Epidermal melanocyte (primary cell): ENCODE data around the gene NRSN1.
"Not testable (repeated sequence)": the region's sequence is repeated elsewhere in the genome, so short reads cannot be mapped to it uniquely, and the experiment has no call there.

ENCODE experiments used
- DNase-seq: peaks from one replicate; pipeline ENCODE4 v3.0.0; 2011; ENCODE audit warnings: low spot score; ENCODE audit not compliant: insufficient read length

Gene NRSN1

DNA sequence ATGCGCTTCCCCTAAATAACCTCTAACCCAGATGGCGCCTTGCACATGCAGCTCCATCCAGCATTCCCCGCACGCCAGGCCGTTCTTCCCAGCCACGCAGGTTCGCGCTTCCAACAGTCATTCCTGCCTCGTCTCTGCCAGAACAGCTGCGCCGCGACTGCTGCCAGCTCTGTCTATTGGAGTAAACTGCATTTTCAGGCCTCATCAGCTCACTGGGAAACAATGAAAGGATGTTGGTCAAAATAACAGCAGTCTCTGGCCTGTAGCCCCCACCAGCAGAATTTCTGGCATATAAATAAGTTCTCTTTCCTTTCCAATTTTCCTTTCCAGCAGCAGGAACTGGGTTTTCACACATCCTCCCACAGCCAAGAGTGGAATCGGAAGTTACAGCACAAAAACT, 14.6 kb downstream of the NRSN1 start:
- DNase-seq, result no peak

DNA sequence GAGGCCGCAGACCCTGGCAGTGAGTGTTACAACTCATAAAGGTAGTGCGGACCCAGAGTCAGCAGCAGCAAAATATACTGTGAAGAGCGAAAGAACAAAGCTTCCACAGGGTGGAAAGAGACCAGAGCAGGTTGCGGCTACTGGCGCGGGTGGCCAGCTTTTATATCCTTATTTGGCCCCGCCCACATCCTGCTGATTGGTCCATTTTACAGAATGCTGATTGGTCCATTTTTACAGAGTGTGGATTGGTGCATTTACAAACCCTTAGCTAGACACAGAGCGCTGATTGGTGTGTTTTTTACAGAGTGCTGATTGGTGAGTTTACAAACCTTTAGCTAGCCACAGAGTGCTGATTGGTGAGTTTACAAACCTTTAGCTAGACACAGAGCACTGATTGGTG, 16.7 kb downstream of the NRSN1 start:
- not testable (repeated sequence) for DNase-seq

DNA sequence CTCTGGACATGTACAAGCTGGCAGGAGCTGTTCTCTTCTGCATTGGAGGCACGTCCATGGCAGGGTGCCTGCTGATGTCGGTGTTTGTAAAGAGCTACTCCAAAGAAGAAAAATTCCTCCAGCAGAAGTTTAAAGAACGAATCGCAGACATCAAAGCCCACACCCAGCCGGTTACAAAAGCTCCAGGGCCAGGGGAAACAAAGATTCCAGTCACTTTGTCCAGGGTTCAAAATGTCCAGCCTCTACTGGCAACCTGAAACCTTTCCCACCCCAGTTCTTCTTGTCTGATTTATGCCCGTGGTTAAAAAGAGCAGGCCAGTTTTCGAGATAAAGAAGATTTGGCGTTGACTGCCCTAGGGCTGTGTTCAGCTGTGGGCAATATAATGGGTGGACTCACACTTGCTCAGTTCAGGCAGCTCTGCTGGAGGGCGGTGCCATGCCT, 19.7 kb downstream of the NRSN1 start:
- DNase-seq, result no peak

DNA sequence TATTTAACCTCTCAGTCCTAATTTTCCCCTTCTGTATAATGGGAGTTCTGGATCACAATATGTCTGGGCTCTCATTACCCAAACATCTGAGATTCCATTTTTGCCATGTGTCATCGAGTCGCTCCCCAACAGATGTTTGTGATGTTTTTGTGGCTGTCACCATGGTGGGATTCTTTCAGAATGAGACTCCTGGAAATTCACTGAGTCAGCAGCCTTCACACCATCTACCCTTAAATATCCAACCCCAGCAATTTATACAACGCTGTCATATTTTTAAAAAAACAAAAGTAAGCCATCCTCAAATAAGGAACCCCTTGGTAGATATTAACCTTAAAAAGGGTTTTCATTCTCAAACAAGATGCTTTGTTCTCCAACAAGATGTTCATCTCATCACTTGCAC, 20.9 kb downstream of the NRSN1 start:
- no peak for DNase-seq

DNA sequence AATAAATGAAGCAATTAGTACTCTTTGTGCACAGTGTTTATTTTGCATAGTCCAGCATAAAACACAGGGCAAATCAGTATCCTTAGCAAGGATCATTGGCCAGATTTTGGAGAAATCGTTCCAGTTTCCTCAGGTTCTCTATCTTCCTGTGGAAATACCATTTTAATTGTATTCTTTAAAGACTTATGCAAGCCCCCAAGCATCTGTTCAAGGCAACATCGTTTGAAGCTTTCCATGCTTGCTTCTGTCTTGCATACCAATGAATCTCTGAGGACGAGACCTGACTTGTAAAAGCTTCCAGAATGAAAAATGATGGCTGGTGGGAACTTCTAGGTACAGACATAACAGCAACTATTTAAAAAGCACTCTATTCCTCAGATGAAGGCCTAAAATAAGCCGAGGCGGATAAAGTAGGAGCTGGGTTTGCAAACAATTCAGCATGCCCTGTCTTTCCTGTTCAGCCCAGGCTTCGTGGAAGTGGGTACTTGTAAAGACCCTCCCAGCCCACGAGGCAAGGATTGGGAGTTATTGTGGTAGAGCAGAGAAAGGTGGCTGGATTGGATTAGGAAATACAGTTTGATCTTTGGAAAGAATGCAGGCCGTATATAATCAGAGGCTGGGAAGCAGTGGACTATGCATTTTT, 21.6 kb downstream of the NRSN1 start:
- DNase-seq, result no peak

DNA sequence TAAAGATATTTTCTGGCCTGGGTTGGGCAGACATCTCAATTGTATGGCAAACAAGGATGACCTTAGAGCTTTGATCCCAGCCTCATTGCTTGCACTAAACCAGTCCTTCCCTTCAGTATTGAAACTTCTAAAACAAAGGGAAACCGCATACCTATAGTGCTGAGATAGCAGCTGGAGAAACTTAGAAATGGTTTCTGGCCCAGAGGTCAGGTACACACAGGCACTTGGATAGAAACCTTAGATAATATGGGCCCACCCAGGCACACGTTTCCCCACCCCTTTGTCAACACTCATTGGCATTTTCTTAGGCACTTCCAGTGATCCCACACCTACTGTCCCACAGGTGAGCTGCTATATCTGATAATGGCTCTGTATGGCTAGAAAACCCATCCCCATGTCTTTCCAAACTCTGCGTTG, 22.1 kb downstream of the NRSN1 start:
- DNase-seq, result no peak

DNA sequence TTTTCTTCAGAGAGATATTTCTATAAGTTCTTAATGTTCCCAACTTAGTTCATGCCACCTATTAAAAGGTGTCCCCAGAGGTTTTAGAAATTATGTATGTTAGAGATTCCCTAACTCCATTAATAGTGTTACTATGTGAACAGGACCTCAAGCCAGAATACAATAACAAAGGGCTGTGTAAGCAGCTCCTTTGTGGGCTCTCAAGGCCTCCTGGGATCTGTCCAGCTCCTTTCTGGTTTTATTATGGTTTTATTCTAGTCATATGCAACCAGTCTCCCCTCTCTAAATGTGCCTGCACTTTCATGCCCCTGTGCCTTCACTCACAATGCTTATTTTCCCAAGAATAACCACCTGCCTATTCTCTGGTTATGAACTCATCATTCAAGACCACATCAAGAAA, 22.7 kb downstream of the NRSN1 start:
- no peak for DNase-seq

DNA sequence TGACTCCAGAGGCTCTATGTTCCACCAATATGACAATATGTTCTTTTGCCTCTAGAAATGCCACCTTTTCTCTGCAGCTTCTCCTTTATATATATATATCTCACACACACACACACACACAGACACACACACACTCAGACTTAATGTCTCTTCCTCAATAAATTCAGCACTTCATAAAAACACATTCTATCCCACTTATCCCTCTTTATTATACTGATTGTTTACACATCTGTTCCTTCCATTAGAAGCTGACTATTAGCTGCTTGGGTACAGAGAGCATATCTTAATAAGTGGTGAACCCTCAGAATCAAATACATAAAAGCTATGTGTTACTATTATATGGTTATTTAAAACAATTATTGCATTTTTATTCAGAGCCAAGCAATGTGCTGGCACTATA, 23.3 kb downstream of the NRSN1 start:
- no peak for DNase-seq

DNA sequence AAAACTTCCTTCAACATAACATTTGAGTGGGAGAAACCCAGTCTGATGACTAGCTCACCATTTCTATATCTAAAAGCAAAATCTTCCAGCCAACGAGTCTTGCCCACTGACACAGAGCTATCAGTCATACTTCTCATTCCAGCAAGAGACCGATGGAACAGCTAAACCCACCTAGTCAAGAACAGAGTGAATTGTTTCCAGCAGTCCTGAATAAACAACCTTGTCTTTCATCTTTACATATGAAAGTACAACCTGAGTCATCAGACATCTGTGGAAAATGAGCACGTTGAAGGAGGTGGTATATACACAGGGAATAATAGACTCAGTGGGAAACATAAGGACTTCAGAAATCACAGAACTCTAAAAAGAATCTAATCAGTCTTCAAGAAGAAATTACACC, 23.8 kb downstream of the NRSN1 start:
- no peak for DNase-seq

DNA sequence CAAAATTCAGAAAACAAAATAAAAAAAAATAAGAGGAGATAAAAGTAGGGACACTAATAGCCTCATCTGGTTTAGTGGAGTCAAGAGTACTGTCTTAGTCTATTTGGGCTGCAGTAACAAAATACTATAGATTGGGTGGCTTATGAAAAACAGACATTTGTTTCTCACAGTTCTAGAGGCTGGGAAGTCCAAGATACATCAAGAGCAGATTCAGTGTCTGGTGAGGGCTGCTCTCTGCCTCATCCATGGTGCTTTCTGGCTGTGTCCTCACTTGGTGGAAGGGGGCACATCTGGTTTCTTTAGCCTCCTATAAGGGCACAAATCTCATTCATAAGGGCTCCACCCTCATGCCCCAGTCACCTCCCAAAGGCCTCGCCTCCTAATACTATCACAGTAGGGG, 26.0 kb downstream of the NRSN1 start:
- no peak for DNase-seq

DNA sequence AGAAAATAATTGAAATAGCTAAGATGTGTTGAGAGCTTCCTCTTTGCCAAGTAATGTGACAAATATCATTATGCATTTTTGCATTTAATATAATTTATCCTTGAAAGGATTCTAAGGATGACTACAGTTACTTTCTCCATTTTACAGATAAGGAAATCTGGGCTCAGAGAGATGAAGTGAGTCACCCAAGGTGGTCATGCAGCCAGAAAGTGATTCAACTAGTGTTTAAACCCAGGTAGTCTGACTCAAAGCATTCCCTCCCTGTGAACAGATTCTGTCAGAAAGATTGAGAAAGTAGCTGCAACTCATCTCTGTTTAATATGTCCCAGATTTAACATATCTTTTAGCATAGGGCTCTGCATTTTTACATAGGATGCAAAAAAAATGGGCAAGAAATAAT, 28.1 kb downstream of the NRSN1 start:
- DNase-seq, result no peak

DNA sequence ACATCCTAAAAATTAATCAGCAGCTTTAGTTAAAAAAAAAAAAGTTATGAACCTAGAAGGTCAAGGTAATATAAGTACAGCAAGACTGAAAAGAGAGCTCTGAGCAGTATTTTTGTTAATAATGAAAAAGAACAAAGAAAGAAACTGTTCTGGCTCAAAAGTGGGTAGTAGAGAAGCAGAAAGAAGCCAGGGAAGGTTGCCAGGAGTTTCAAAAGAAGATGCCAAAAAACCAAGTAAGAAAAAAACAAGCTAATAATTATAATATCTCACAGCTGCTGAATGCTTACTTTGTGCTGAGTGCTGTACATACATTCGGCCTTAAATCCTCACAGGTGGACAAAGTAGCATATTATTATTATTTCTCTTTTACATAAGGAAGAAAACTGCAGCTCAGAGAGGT, 31.9 kb downstream of the NRSN1 start:
- DNase-seq, result no peak

DNA sequence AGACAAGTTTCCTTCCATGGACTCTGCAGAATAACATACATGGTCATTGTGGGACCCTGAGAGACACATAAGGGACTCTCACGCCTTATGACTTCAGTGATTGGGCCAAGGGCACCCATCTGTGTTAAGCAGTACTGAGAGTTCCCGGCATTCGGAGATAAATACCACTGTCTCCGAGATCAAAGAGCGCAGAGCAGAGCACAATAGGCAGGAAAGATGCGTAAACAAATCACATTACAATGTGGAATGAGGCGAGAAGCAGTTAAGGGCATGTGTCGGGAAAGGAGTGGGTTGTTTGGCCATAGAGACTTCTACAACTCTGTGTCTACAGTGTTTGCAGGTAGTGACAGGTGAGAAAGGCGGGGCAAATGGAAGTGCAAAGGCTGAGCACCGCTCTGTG, 57.6 kb downstream of the NRSN1 start:
- no peak for DNase-seq

DNA sequence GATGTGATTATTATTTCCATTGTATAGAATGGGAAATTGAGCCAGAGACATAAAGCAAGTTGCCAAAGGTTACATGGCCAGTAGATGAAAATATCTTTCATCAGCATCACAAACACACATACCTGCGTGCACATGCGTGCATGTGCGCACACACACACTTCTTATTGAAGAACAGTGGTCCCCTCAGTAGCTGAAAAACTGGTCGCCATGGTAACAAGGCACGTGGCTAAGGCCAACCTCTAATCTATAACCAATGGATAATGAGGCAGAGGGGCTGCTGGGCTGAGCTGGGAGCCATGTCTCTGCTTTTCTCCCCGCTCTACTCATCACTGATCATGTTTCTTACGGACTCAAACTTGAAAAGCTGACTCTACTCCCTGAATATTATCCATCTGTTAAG, 60.3 kb downstream of the NRSN1 start:
- DNase-seq, result no peak

DNA sequence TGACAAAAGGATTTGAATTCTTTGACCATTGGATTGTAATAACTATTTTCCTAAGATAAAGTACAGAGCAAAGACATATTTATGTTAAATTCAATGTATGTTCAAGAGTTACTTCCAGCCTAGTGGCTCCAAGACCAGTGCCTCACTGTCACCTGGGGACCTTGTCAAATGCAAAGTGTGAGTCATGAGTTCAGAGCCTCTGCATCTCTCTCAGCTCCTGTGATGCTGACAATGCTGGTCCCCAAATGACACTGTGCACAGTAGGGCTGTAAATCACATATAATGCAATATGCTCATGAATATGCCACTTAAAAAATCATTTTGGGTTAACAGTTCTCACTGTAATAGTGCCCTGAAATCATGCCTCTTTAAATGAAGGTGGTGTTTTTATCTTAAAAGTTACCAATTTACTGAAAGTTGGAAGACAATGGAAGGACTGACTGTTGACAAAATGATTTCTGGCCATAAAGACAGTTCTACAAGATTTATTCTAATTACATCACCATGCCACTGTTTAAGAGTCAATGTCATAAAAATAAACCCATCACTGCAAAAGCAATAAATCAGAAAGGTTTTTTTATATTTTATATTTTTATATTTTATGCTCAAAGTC, 62.1 kb downstream of the NRSN1 start:
- DNase-seq, result no peak

DNA sequence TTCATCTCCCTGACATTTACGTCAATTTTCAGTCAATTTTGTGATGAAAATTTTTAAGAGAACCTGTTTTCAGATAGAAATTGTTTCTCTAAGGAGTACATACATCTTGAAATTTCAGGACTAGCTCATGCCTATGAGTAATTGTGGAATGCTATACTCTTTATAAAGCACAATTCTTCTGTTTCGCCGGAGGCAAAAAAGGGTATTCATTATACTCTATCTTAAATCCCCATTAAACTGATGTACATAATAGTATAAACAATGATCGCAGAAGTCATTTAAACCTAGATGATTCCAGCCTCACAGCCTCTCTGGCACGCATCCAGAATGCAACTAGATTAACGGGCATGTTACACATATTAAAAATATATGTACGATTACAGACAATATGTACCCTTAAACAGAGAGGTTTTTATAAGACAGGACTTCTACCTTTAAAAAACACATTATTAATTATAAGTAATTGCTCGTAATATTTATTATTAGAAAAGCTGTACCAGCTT, 62.6 kb downstream of the NRSN1 start:
- DNase-seq, result no peak

DNA sequence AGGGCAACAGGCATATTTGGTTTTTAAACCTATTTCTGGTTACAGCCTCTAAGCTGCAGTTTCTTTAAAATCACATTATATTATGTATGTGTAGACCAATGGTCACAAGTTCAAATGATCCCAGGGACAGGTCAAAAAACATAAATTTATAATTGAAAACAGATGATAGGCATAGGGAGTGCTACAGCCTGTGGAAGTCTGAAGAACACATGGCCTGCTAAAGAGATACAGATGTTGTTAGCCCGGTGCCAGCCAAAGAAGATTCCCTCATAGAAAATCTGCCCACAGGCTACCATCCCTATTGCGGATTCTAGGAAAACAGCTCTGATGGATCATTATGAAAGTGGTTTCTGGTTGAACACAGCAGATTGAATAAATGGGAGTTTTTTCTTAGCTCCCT, 65.3 kb downstream of the NRSN1 start:
- DNase-seq, result no peak

DNA sequence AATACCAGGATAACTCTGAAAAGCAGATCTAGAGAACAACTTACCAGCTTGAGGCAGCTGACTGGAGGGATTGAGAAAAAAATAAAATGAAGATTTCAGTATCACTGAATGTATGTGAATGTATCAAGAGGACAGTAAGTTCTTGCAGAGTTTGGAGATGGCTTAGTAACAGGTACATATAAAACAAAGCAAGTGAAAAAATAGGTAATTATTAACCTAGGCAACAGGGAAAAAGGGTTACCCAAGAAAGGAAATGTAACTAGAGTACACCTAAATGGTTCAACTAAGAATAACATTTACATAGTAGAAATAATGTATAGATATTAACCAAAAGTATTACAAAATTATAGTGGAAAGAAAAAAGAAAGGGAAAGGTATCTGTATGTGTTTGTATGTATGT, 67.3 kb downstream of the NRSN1 start:
- DNase-seq, result no peak

DNA sequence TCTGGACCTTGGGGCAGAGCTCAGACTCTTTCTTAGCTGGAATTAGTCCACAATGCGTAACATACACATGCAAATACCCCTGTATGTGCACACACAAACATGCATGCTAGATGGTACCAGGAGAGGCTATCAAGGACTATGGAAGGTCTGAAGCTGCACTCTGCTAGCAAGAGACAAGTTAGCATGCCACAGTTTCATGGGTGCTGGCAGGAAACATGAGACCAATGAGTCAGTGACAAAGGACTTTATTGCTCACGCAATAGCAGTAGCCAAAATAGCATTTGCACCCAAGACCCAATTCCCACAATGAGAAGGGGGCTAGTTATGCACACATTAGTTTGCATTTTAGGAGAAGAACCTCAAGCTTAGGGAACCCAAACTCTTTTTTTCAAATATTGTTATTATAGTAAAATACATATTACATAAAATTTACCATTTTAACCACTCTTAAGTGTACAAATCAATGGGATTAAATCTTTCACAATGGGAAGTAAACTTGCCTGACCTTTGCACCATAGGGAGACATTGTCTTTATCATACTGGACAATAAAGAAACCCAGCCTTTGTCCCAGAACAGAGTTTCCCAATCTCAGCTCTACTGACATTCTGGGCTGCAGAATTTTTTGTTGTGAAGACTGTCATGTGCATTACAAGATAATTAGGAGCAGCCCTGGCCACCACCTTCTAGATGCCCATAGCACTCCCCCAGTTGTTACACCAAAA, 69.1 kb downstream of the NRSN1 start:
- DNase-seq, result no peak

DNA sequence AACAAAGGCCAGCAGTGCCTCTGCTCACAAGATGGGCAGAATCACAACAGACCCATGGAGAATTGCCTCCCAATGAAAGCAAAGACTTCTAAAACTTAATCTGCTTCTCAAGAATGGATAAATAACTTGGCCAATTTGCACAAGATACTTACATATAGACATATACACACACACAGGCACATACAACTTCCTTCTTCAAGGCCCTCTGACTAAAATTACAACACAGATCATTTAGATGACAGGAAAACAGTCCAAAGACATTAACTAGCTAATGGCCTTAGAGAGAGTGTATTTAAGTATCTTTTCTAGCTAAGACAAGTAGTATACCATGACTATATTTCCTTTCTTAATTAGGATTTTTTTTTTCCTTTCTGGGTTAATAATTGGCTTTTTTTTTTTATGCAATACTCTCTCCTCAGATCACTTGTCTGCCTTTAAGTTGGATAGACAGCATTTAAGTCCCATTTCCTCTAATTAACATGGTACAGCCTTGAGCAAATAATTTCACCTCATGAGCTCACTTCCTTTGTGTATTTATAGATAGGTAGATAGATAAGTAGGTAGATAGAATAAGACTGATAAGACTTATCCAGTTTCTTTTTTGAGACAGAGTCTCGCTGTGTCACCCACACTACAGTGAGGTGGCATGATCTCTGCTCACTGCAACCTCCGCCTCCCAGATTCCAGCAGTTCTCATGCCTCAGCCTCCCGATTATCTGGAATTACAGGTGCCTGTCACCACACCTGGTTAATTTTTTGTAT, 70.0 kb downstream of the NRSN1 start:
- no peak for DNase-seq
